ENCODE results near the gene HDAC7. TPM values are rescaled to one million over a fixed set of nuclear protein-coding genes. Genes with fewer than 3 reads are reported as not detected.

HDAC7 gene
- total RNA-seq, 1 donor from 2014 or later: 67.9 TPM

DNA sequence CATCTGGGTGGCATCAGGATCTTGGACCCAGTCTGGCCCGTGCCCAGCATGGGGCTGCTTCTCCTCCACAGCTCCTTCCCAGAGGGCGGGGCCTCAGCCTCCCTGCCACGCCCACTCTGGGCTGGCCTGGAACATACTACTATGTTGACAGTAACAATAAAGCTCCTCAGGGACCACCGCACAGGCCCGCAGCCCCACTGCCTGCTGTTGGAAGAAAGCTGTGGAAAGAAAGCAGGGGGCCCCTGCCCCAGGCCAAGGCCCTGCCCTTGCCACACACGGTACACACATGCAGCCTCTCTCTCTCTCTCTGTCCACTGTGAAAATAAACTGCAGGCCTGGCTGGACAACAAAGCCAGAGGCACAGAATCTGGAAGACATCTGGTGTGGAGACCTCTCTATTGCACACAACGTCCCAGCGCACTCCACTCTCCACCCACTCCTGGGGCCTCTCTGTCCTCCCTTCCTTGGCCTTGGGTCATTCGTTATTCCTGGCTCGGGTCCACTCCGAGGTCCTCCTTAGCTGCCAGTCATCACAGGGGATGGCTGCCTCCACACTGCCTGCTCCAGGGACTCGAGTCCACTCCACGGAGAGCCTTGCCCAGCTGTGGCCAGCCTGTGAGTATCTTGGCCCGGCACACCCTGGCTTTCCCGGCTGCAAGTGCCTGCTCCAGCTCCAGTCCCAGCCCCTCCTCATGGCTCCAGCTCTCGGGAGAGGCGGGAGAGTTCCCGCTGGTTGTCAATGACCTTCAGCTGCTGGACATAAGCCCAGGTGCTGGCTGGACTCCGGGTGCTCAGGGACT, 82.6 kb downstream of the HDAC7 start:
- TF ChIP-seq, protein P1, sequence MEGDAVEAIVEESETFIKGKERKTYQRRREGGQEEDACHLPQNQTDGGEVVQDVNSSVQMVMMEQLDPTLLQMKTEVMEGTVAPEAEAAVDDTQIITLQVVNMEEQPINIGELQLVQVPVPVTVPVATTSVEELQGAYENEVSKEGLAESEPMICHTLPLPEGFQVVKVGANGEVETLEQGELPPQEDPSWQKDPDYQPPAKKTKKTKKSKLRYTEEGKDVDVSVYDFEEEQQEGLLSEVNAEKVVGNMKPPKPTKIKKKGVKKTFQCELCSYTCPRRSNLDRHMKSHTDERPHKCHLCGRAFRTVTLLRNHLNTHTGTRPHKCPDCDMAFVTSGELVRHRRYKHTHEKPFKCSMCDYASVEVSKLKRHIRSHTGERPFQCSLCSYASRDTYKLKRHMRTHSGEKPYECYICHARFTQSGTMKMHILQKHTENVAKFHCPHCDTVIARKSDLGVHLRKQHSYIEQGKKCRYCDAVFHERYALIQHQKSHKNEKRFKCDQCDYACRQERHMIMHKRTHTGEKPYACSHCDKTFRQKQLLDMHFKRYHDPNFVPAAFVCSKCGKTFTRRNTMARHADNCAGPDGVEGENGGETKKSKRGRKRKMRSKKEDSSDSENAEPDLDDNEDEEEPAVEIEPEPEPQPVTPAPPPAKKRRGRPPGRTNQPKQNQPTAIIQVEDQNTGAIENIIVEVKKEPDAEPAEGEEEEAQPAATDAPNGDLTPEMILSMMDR (IDR thresholded peaks at IDR 0.05; ENCODE audit: partially characterized antibody, unreplicated experiment): no peak
- Mint-ChIP-seq H3K27me3 (ENCODE audit: unreplicated experiment) (peaks cover 13% of the 10 kb centered on the region), H3K27ac (ENCODE audit: unreplicated experiment) (peak overlapping the region; percentile 97), H3K4me3 (ENCODE audit: unreplicated experiment) (peak overlapping the region; percentile 47), H3K4me1 (ENCODE audit: low read depth, unreplicated experiment) (peaks cover 22% of the 10 kb centered on the region), H3K9me3 (ENCODE audit: unreplicated experiment) (peaks cover 20% of the 10 kb centered on the region), H3K36me3 (ENCODE audit: unreplicated experiment) (no peaks in the 10 kb centered on the region)
- peak; percentile 58 for DNase-seq

DNA sequence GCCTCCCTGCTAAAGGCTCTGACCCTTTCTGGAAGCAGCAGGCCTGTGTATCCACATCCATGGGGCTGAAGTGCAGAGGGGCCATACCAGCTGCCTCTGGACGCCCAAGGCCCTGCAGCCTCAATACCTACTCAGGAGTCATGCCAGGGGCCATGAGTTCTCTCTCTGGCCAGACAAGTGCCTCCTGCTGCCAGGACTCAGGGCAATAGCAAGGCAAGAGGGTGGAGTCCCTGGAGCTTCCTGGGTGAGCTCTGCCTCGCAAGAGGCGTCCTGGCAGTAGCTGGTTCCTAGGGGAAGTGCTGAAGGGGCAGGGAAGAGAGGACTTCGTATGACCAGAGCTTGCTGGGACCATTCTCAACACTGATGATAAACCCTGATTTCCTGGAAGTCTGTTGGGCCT, 83.5 kb downstream of the HDAC7 start:
- no peak for DNase-seq
- TF ChIP-seq, protein P1 (IDR thresholded peaks at IDR 0.05; ENCODE audit: partially characterized antibody, unreplicated experiment): no peak
- H3K4me1 Mint-ChIP-seq (ENCODE audit: low read depth, unreplicated experiment): peaks cover 20% of the 10 kb centered on the region
- H3K4me3 Mint-ChIP-seq (ENCODE audit: unreplicated experiment): no peak overlapping the region
- H3K9me3 Mint-ChIP-seq (ENCODE audit: unreplicated experiment): peaks cover 19% of the 10 kb centered on the region
- H3K36me3 Mint-ChIP-seq (ENCODE audit: unreplicated experiment): no peaks in the 10 kb centered on the region
- peaks cover 11% of the 10 kb centered on the region for H3K27me3 Mint-ChIP-seq (ENCODE audit: unreplicated experiment)
- no peak overlapping the region for H3K27ac Mint-ChIP-seq (ENCODE audit: unreplicated experiment)

GRCh38 chr12:47735649-47736048, 84.1 kb downstream of the HDAC7 start:
- peaks cover 11% of the 10 kb centered on the region for H3K27me3 Mint-ChIP-seq (ENCODE audit: unreplicated experiment)
- TF ChIP-seq, protein P1 (IDR thresholded peaks at IDR 0.05; ENCODE audit: partially characterized antibody, unreplicated experiment): no peak
- no peak for DNase-seq
- H3K4me1 Mint-ChIP-seq (ENCODE audit: low read depth, unreplicated experiment): peaks cover 20% of the 10 kb centered on the region
- H3K36me3 Mint-ChIP-seq (ENCODE audit: unreplicated experiment): no peaks in the 10 kb centered on the region
- H3K9me3 Mint-ChIP-seq (ENCODE audit: unreplicated experiment): peaks cover 19% of the 10 kb centered on the region
- peak overlapping the region; percentile 97 for H3K27ac Mint-ChIP-seq (ENCODE audit: unreplicated experiment)
- H3K4me3 Mint-ChIP-seq (ENCODE audit: unreplicated experiment): no peak overlapping the region

GRCh38 chr12:47734725-47735480, 84.8 kb downstream of the HDAC7 start:
- Mint-ChIP-seq H3K4me1 (ENCODE audit: low read depth, unreplicated experiment) (peaks cover 24% of the 10 kb centered on the region), H3K27ac (ENCODE audit: unreplicated experiment) (peak overlapping the region; percentile 97), H3K36me3 (ENCODE audit: unreplicated experiment) (no peaks in the 10 kb centered on the region), H3K9me3 (ENCODE audit: unreplicated experiment) (peaks cover 19% of the 10 kb centered on the region), H3K4me3 (ENCODE audit: unreplicated experiment) (peak overlapping the region; percentile 42), H3K27me3 (ENCODE audit: unreplicated experiment) (peaks cover 11% of the 10 kb centered on the region)
- DNase-seq: peak; percentile 80
- TF ChIP-seq, protein P1 (IDR thresholded peaks at IDR 0.05; ENCODE audit: partially characterized antibody, unreplicated experiment): no peak

GRCh38 chr12:47733142-47733541, 86.6 kb downstream of the HDAC7 start:
- no peak for DNase-seq
- H3K27ac Mint-ChIP-seq (ENCODE audit: unreplicated experiment): peak overlapping the region; percentile 53
- no peak overlapping the region for H3K4me3 Mint-ChIP-seq (ENCODE audit: unreplicated experiment)
- TF ChIP-seq, protein P1 (IDR thresholded peaks at IDR 0.05; ENCODE audit: partially characterized antibody, unreplicated experiment): no peak
- H3K4me1 Mint-ChIP-seq (ENCODE audit: low read depth, unreplicated experiment): peaks cover 38% of the 10 kb centered on the region
- H3K9me3 Mint-ChIP-seq (ENCODE audit: unreplicated experiment): peaks cover 14% of the 10 kb centered on the region
- H3K36me3 Mint-ChIP-seq (ENCODE audit: unreplicated experiment): no peaks in the 10 kb centered on the region
- H3K27me3 Mint-ChIP-seq (ENCODE audit: unreplicated experiment): peaks cover 11% of the 10 kb centered on the region

All from glutamatergic neuron (in vitro differentiated cells).